ENCODE measurements around the gene PBRM1. TPM values are rescaled to one million over a fixed set of nuclear protein-coding genes. Genes with fewer than 3 reads are reported as not detected.
A peak's percentile ranks its signal among the peaks of the same experiment; 100 is the strongest.

Gene PBRM1
- polyA plus RNA-seq, 1 experiment = 16.5 TPM

DNA sequence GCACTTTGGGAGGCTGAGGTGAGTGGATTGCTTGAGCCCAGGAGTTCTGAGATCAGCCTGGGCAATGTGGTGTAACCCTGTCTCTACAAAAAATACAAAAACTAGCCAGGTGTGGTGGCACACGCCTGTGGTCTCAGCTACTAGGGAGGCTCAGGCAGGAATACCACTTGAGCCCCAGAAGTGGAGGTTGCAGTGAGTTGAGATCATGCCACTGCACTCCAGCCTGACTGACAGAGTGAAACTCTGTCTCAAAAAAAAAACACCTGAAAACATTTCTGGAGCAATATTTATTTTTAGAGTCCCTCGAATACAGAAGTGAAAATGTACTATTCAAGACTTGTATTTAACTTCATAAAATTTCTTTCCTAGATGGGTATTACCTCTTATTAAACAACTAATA, 24.8 kb upstream of the PBRM1 start:
- H3K36me3 ChIP-seq (ENCODE audit: control insufficient read depth, insufficient read depth, low read length) = peaks cover 5% of the 10 kb centered on the region
- H3K27me3 ChIP-seq (ENCODE audit: control insufficient read depth, insufficient read depth, low read length) = no peaks in the 10 kb centered on the region
- DNase-seq (ENCODE audit: low read depth) = no peak
- no peak overlapping the region for H3K4me3 ChIP-seq (ENCODE audit: low read depth, low read length)
- ChIA-PET CTCF (no interaction called here), POLR2A (no interaction called here)
- TF ChIP-seq, protein P1, sequence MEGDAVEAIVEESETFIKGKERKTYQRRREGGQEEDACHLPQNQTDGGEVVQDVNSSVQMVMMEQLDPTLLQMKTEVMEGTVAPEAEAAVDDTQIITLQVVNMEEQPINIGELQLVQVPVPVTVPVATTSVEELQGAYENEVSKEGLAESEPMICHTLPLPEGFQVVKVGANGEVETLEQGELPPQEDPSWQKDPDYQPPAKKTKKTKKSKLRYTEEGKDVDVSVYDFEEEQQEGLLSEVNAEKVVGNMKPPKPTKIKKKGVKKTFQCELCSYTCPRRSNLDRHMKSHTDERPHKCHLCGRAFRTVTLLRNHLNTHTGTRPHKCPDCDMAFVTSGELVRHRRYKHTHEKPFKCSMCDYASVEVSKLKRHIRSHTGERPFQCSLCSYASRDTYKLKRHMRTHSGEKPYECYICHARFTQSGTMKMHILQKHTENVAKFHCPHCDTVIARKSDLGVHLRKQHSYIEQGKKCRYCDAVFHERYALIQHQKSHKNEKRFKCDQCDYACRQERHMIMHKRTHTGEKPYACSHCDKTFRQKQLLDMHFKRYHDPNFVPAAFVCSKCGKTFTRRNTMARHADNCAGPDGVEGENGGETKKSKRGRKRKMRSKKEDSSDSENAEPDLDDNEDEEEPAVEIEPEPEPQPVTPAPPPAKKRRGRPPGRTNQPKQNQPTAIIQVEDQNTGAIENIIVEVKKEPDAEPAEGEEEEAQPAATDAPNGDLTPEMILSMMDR (IDR thresholded peaks at IDR 0.05; ENCODE audit: insufficient read depth, low read depth, low read length) = no peak

DNA sequence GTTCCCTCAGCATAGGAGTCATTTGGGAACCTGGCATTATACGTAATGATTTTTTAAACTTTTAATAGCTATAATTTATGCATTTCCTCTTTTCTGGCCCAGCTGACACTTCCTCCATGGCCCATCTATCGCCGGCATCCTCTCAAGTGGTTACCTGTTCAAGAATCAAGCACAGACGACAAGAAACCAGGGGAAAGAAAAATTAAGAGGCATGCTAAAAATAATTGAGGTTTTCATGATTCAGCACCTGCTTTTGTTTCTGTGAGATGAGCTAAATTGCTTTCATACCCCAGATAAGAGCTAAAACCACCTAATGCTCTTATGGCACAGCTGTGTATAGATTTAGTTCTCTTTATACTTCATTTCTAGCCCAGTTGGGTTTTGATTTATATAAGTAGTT, 21.9 kb upstream of the PBRM1 start:
- DNase-seq (ENCODE audit: low read depth) = no peak
- POLR2A ChIA-PET = no interaction called here
- Histone ChIP-seq H3K27me3 (ENCODE audit: control insufficient read depth, insufficient read depth, low read length) (no peaks in the 10 kb centered on the region), H3K4me3 (ENCODE audit: low read depth, low read length) (no peak overlapping the region), H3K36me3 (ENCODE audit: control insufficient read depth, insufficient read depth, low read length) (peaks cover 4% of the 10 kb centered on the region)
- TF ChIP-seq, protein P1 (IDR thresholded peaks at IDR 0.05; ENCODE audit: insufficient read depth, low read depth, low read length) = no peak
- CTCF ChIA-PET = interaction anchor here (0.6 kb wide), 1 partner anchor 260 kb away, joined by 5 read pairs; no protein-coding TSS in a partner anchor

DNA sequence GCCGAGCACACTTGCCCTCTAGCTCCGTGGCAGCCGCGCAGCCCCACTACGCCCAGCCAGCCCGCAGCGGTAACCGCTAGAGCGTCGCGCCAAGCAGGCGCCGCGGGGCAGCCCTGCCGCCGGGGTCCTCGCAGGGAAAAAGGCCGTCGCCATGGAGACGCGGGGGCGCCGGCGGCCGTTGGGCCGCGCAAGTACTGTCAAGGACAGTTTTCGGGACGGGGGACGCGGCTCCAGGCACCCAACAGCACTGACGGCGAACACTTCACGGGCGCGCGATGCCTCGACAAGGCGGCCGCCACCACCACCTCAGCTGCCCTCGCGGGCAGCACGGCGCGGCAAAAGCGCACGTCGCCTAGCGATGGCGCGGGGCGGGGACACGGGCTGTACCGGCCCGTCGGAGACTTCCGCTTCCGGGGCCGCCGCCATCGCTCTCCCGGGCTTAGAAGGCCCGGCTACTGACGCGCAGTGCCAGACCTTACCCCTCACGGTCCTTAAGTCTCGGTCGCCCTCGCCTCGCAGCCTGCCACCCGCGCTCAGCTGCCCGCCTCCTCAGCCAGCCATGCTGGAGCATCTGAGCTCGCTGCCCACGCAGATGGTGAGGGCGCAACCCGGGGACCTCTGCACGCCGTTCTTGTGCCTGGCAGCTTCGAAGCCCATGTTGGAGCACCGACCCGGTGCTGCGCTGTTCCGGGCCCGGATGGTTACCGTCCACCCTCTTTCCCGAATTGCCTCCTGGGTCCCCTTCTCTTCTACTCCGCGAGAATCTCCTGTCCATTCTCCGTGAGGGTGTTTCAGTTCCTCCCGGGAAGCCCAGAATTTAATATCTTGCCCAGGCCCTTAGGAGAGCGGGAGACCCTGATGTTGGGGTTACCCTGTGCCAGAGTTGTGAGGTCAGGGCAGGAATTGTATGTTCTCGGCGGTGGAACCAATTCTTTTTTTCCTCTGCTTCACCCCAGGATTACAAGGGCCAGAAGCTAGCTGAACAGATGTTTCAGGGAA, 20.3 kb upstream of the PBRM1 start, which contains the start of the genes GLT8D1 and SPCS1:
Gene GLT8D1 (minus strand): TSS at position 104 of the 999 bp plus-strand sequence. CDS start 5,331 bp downstream, outside the sequence.
Gene SPCS1 (plus strand): TSS at position 419 of the 999 bp plus-strand sequence. CDS start 141 bp downstream, at position 560.
- TF ChIP-seq, protein P1 (IDR thresholded peaks at IDR 0.05; ENCODE audit: insufficient read depth, low read depth, low read length) = no peak
- no peak for DNase-seq (ENCODE audit: low read depth)
- POLR2A ChIA-PET = interaction anchor here (0.6 kb wide), 1 partner anchor 15 kb away, joined by 14 read pairs; no protein-coding TSS in a partner anchor
- Histone ChIP-seq H3K4me3 (ENCODE audit: low read depth, low read length) (peak within 1 kb of the TSS; percentile 65), H3K36me3 (ENCODE audit: control insufficient read depth, insufficient read depth, low read length) (peaks cover 2% of the 10 kb centered on the region; the same call in 1 of the 2 replicates), H3K27me3 (ENCODE audit: control insufficient read depth, insufficient read depth, low read length) (no peaks in the 10 kb centered on the region)
- CTCF ChIA-PET = interaction anchor here (1.2 to 1.9 kb wide), 2 partner anchors 9 to 13 kb away, joined by 3 to 5 read pairs; no protein-coding TSS in a partner anchor

DNA sequence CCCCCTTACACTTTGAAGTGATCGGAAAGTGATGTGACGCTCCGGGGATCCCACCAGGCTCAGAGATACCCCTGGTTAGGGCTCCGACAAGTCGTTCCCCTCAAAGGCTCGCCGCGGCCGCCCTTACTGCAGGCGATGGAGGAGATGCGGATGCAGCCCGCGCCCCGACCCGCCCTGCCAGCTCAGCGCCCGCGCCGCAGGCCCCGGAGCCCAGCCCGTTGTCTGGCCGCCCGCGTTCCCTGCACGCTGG, 19.6 kb upstream of the PBRM1 start:
- POLR2A ChIA-PET = interaction anchor here (0.6 kb wide), 1 partner anchor 16 kb away, joined by 14 read pairs; no protein-coding TSS in a partner anchor
- peak overlapping the region; percentile 65 for H3K4me3 ChIP-seq (ENCODE audit: low read depth, low read length)
- CTCF ChIA-PET = interaction anchor here (1.9 kb wide), 1 partner anchor 13 kb away, joined by 5 read pairs; no protein-coding TSS in a partner anchor

More for the DNA sequence above, 19.6 kb upstream of the PBRM1 start:
- TF ChIP-seq, protein P1 (IDR thresholded peaks at IDR 0.05; ENCODE audit: insufficient read depth, low read depth, low read length) = no peak
- DNase-seq (ENCODE audit: low read depth) = no peak
- Histone ChIP-seq H3K27me3 (ENCODE audit: control insufficient read depth, insufficient read depth, low read length) (no peaks in the 10 kb centered on the region), H3K36me3 (ENCODE audit: control insufficient read depth, insufficient read depth, low read length) (peaks cover 2% of the 10 kb centered on the region; the same call in 1 of the 2 replicates)

Measured in BJ (cell line).